ENCODE data around the gene CD59. TPM values are rescaled to one million over a fixed set of nuclear protein-coding genes. Genes with fewer than 3 reads are reported as not detected.
"Not testable (repeated sequence)": the region's sequence is repeated elsewhere in the genome, so short reads cannot be mapped to it uniquely, and the experiment has no call there.

CD59 gene
- total RNA-seq, 4 donors from 2014 or later, result 190 to 448 (median 302) TPM

GRCh38 chr11:33685082-33685481, 51.1 kb downstream of the CD59 start:
- no peaks in the 10 kb centered on the region for H3K36me3 ChIP-seq
- no peaks in the 10 kb centered on the region for H3K27me3 ChIP-seq
- peaks cover 0 to 4% (median 0%) of the 10 kb centered on the region in 4 donors for H3K9me3 ChIP-seq
- TF ChIP-seq EP300 (IDR thresholded peaks at IDR 0.05) (no peak), POLR2A (IDR thresholded peaks at IDR 0.05) (no peak)
- TF ChIP-seq, protein P1, sequence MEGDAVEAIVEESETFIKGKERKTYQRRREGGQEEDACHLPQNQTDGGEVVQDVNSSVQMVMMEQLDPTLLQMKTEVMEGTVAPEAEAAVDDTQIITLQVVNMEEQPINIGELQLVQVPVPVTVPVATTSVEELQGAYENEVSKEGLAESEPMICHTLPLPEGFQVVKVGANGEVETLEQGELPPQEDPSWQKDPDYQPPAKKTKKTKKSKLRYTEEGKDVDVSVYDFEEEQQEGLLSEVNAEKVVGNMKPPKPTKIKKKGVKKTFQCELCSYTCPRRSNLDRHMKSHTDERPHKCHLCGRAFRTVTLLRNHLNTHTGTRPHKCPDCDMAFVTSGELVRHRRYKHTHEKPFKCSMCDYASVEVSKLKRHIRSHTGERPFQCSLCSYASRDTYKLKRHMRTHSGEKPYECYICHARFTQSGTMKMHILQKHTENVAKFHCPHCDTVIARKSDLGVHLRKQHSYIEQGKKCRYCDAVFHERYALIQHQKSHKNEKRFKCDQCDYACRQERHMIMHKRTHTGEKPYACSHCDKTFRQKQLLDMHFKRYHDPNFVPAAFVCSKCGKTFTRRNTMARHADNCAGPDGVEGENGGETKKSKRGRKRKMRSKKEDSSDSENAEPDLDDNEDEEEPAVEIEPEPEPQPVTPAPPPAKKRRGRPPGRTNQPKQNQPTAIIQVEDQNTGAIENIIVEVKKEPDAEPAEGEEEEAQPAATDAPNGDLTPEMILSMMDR (IDR thresholded peaks at IDR 0.05), result no peak
- H3K4me3 ChIP-seq, result no peak overlapping the region
- no peak for DNase-seq (ENCODE audit: low spot score in 2 of 2)
- no peak overlapping the region for H3K27ac ChIP-seq
- peaks cover 0 to 14% (median 4%) of the 10 kb centered on the region in 4 donors for H3K4me1 ChIP-seq
- 77 to 78% methylated on average over 3 of the region's 3 CpGs for WGBS, 2 donors

GRCh38 chr11:33684003-33684706, 52.1 kb downstream of the CD59 start:
- Histone ChIP-seq H3K4me3 (no peak overlapping the region), H3K36me3 (no peaks in the 10 kb centered on the region), H3K27ac (no peak overlapping the region), H3K27me3 (no peaks in the 10 kb centered on the region), H3K4me1 (peaks cover 0 to 6% (median 0%) of the 10 kb centered on the region in 4 donors), H3K9me3 (peaks cover 0 to 4% (median 0%) of the 10 kb centered on the region in 4 donors)
- TF ChIP-seq POLR2A (IDR thresholded peaks at IDR 0.05), result no peak
- TF ChIP-seq, protein P1 (IDR thresholded peaks at IDR 0.05), result no peak
- no peak for TF ChIP-seq EP300 (IDR thresholded peaks at IDR 0.05)
- 78 to 80% methylated on average over 5 of the region's 5 CpGs for WGBS, 2 donors
- no peak for DNase-seq (ENCODE audit: low spot score in 2 of 2)

GRCh38 chr11:33682446-33682845, 53.8 kb downstream of the CD59 start:
- no peaks in the 10 kb centered on the region for H3K27me3 ChIP-seq
- TF ChIP-seq POLR2A (IDR thresholded peaks at IDR 0.05) (no peak), EP300 (IDR thresholded peaks at IDR 0.05) (no peak)
- TF ChIP-seq, protein P1 (IDR thresholded peaks at IDR 0.05), result no peak
- H3K4me1 ChIP-seq, result no peaks in the 10 kb centered on the region
- H3K9me3 ChIP-seq, result peaks cover 0 to 12% (median 0%) of the 10 kb centered on the region in 4 donors
- H3K4me3 ChIP-seq, result no peak overlapping the region
- 64 to 70% methylated on average over 4 of the region's 4 CpGs for WGBS, 2 donors
- no peaks in the 10 kb centered on the region for H3K36me3 ChIP-seq
- DNase-seq (ENCODE audit: low spot score in 2 of 2), result no peak
- no peak overlapping the region for H3K27ac ChIP-seq

DNA sequence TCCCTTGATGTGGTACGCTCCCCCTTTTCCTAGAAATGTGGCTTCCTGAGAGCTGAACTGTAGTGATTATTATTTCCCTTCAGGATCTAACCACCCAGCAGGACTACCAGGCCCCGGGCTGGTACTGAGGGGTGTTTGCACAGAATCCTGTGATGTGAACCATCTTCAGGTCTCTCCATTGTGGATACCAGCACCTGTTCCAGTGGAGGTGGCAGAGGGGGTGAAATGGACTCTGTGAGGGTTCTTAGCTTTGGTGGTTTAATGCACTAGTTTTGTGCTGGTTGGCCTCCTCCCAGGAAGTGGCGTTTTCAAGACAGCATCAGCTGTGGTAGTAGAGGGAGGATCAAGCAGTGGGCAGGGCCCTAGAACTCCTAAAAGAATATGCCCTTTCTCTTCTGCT, 54.2 kb downstream of the CD59 start:
- Histone ChIP-seq H3K36me3 (no peaks in the 10 kb centered on the region), H3K9me3 (peaks cover 0 to 9% (median 0%) of the 10 kb centered on the region in 4 donors), H3K4me1 (no peaks in the 10 kb centered on the region), H3K27me3 (no peaks in the 10 kb centered on the region), H3K27ac (no peak overlapping the region), H3K4me3 (no peak overlapping the region)
- no peak for DNase-seq (ENCODE audit: low spot score in 2 of 2)
- no peak for TF ChIP-seq POLR2A (IDR thresholded peaks at IDR 0.05)
- no peak for TF ChIP-seq EP300 (IDR thresholded peaks at IDR 0.05)
- TF ChIP-seq, protein P1 (IDR thresholded peaks at IDR 0.05), result no peak
- 85 to 87% methylated on average over 3 of the region's 3 CpGs for WGBS, 2 donors

GRCh38 chr11:33678616-33679015, 57.6 kb downstream of the CD59 start:
- H3K9me3 ChIP-seq; H3K4me1 ChIP-seq; H3K36me3 ChIP-seq; H3K4me3 ChIP-seq; DNase-seq (ENCODE audit: low spot score in 2 of 2); H3K27ac ChIP-seq; H3K27me3 ChIP-seq: not testable (repeated sequence)
- 83 to 84% methylated on average over 1 of the region's 1 CpG for WGBS, 2 donors

All from tibial nerve (tissue), 4 donors.